ENCODE results near the gene DIPK1A.

GRCh38 chr1:92952714-92953113 is 8.5 kb downstream of the DIPK1A start:
- TF ChIP-seq FOSL2 (IDR thresholded peaks at IDR 0.05) (no peak), FOSL2 (CRISPR knock-in tag; IDR thresholded peaks at IDR 0.05) (no peak), NFE2L2 (conservative IDR thresholded peaks at IDR 0.05; ENCODE audit: low read length) (no peak), CTCF (IDR thresholded peaks at IDR 0.05) (no peak), MAX (IDR thresholded peaks at IDR 0.05) (no peak), ESRRA (IDR thresholded peaks at IDR 0.05; ENCODE audit: borderline replicate concordance, low read length) (no peak), NR3C1 (IDR thresholded peaks at IDR 0.05) (no peak), JUNB (IDR thresholded peaks at IDR 0.05) (no peak)
- TF ChIP-seq, protein P1, sequence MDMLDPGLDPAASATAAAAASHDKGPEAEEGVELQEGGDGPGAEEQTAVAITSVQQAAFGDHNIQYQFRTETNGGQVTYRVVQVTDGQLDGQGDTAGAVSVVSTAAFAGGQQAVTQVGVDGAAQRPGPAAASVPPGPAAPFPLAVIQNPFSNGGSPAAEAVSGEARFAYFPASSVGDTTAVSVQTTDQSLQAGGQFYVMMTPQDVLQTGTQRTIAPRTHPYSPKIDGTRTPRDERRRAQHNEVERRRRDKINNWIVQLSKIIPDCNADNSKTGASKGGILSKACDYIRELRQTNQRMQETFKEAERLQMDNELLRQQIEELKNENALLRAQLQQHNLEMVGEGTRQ (IDR thresholded peaks at IDR 0.05), result no peak
